C4-2B (cell line): ENCODE results near the gene RIMKLB.

ENCODE experiments used
- ZFX ChIP-seq: fragments of 450-650 bp; IDR thresholded peaks from 2 replicates; pipeline ENCODE4 v1.6.1; 2017
- TF ChIP-seq, protein P1 (sequence below): fragments of 450-650 bp; conservative IDR thresholded peaks from 2 replicates; pipeline ENCODE4 v1.5.1; 2017; ENCODE audit warnings: mild to moderate bottlenecking

DNA sequence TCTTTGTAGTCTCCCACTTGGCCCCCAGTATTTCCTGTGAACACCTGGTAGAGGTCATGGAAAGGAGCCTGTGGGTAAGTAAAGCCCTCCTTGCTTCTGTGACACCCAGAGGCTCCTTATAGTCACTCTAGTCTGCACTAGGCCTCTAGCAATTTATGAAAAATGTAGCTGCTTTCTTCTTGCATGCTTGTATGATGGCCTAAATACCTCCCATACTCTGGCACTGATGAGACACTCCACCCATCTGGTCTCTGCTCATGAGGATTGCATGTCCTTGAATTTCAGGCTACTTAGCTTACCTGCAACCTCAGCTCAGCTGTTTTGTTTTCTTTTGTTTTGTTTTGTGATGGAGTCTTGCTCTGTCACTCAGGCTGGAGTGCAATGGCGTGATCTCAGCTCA is 120.1 kb downstream of the RIMKLB start:
- TF ChIP-seq, protein P1, sequence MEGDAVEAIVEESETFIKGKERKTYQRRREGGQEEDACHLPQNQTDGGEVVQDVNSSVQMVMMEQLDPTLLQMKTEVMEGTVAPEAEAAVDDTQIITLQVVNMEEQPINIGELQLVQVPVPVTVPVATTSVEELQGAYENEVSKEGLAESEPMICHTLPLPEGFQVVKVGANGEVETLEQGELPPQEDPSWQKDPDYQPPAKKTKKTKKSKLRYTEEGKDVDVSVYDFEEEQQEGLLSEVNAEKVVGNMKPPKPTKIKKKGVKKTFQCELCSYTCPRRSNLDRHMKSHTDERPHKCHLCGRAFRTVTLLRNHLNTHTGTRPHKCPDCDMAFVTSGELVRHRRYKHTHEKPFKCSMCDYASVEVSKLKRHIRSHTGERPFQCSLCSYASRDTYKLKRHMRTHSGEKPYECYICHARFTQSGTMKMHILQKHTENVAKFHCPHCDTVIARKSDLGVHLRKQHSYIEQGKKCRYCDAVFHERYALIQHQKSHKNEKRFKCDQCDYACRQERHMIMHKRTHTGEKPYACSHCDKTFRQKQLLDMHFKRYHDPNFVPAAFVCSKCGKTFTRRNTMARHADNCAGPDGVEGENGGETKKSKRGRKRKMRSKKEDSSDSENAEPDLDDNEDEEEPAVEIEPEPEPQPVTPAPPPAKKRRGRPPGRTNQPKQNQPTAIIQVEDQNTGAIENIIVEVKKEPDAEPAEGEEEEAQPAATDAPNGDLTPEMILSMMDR, result no peak
- TF ChIP-seq ZFX, result no peak
